ENCODE measurements around the gene AEBP2.

Gene AEBP2

GRCh38 chr12:19496219-19496878 is 57.1 kb downstream of the AEBP2 start:
- TF ChIP-seq, protein P1, sequence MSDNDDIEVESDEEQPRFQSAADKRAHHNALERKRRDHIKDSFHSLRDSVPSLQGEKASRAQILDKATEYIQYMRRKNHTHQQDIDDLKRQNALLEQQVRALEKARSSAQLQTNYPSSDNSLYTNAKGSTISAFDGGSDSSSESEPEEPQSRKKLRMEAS (IDR thresholded peaks at IDR 0.05): no peak
- TF ChIP-seq EGR1 (IDR thresholded peaks at IDR 0.05) (no peak), TCF12 (IDR thresholded peaks at IDR 0.05; ENCODE audit: low read depth) (no peak), CEBPB (IDR thresholded peaks at IDR 0.05) (no peak), EP300 (IDR thresholded peaks at IDR 0.05; ENCODE audit: borderline replicate concordance) (no peak), REST (IDR thresholded peaks at IDR 0.05; ENCODE audit: low read depth) (no peak), RAD21 (IDR thresholded peaks at IDR 0.05; ENCODE audit: low read depth) (no peak), ZBTB7A (IDR thresholded peaks at IDR 0.05; ENCODE audit: low read depth) (no peak), CREB1 (IDR thresholded peaks at IDR 0.05; ENCODE audit: low read depth) (no peak), YY1 (IDR thresholded peaks at IDR 0.05; ENCODE audit: low read depth) (no peak), NFIC (IDR thresholded peaks at IDR 0.05) (no peak), TEAD4 (IDR thresholded peaks at IDR 0.05) (no peak), TAF1 (IDR thresholded peaks at IDR 0.05; ENCODE audit: low read depth) (no peak)
- TF ChIP-seq, protein P2, sequence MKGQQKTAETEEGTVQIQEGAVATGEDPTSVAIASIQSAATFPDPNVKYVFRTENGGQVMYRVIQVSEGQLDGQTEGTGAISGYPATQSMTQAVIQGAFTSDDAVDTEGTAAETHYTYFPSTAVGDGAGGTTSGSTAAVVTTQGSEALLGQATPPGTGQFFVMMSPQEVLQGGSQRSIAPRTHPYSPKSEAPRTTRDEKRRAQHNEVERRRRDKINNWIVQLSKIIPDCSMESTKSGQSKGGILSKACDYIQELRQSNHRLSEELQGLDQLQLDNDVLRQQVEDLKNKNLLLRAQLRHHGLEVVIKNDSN (IDR thresholded peaks at IDR 0.05): no peak

DNA sequence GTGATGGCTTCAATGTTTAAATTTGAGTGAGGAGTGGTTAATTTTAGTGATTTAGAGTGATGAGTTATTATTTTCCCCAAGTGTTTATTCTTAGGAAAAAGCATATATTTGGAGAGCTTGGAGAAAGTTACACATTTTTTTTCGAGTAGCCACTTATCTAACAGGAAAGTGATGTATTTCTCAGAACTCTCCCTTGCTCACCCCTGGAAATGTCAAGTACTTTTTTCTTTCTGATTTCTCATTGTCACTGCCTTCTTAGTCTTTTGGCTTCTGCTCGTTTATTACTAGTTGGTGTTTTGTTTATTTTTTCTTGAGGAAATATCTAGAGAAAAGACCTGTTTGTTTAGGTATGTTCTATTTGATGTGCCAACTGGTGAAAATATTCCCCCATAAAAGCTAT is 58.8 kb downstream of the AEBP2 start:
- TF ChIP-seq TEAD4 (IDR thresholded peaks at IDR 0.05) (no peak), RAD21 (IDR thresholded peaks at IDR 0.05; ENCODE audit: low read depth) (no peak), CEBPB (IDR thresholded peaks at IDR 0.05) (no peak), TCF12 (IDR thresholded peaks at IDR 0.05; ENCODE audit: low read depth) (no peak), EP300 (IDR thresholded peaks at IDR 0.05; ENCODE audit: borderline replicate concordance) (no peak), REST (IDR thresholded peaks at IDR 0.05; ENCODE audit: low read depth) (no peak), NFIC (IDR thresholded peaks at IDR 0.05) (no peak), ZBTB7A (IDR thresholded peaks at IDR 0.05; ENCODE audit: low read depth) (no peak), EGR1 (IDR thresholded peaks at IDR 0.05) (no peak), YY1 (IDR thresholded peaks at IDR 0.05; ENCODE audit: low read depth) (no peak), CREB1 (IDR thresholded peaks at IDR 0.05; ENCODE audit: low read depth) (no peak), TAF1 (IDR thresholded peaks at IDR 0.05; ENCODE audit: low read depth) (no peak), FOXM1 (IDR thresholded peaks at IDR 0.05; ENCODE audit: borderline replicate concordance, low read depth) (no peak)
- TF ChIP-seq, protein P1 (IDR thresholded peaks at IDR 0.05): no peak
- TF ChIP-seq, protein P2 (IDR thresholded peaks at IDR 0.05): no peak

DNA sequence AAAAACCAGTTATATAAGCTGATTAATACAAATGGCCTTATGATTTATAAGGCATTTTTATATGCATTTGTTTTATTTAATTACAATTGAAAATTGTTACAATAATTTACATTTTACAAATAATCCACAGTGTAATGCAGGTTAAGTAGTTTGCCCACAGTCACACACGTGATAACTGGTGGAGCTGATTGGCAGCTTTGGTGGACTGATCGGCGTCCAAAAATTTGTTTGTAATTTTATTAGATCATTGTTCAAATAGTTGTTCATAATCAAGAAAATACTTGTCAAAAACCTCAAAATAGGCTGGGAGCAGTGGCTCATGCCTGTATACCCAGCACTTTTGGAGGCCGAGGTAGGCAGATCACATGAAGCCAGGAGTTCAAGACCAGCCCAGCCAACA is 59.7 kb downstream of the AEBP2 start:
- TF ChIP-seq, protein P1 (IDR thresholded peaks at IDR 0.05): no peak
- TF ChIP-seq REST (IDR thresholded peaks at IDR 0.05; ENCODE audit: low read depth): no peak
- no peak for TF ChIP-seq CREB1 (IDR thresholded peaks at IDR 0.05; ENCODE audit: low read depth)
- TF ChIP-seq RAD21 (IDR thresholded peaks at IDR 0.05; ENCODE audit: low read depth): no peak
- no peak for TF ChIP-seq FOXM1 (IDR thresholded peaks at IDR 0.05; ENCODE audit: borderline replicate concordance, low read depth)
- no peak for TF ChIP-seq TAF1 (IDR thresholded peaks at IDR 0.05; ENCODE audit: low read depth)

DNA sequence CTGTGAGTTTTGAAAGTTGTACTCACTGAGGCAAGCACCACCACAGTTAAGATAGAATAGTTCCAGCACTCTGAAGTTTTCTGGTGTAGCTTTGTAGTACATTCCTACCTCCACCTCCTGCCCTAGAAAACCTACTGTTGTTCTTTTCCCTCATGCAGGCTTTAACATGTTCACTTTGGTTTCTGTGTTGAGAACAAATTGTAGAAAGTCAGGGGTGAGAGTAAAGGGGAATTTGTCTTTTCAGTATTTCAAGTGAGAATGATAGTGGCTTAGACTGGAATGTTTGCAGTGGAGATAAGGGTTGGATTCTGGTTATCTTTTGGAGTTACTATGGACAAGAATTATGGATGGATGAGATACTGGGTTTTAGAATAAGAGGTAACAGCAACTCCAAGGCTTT is 67.2 kb downstream of the AEBP2 start:
- no peak for TF ChIP-seq YY1 (IDR thresholded peaks at IDR 0.05; ENCODE audit: low read depth)
- TF ChIP-seq CEBPB (IDR thresholded peaks at IDR 0.05): no peak
- TF ChIP-seq, protein P1 (IDR thresholded peaks at IDR 0.05): no peak
- TF ChIP-seq, protein P2 (IDR thresholded peaks at IDR 0.05): no peak
- TF ChIP-seq TCF12 (IDR thresholded peaks at IDR 0.05; ENCODE audit: low read depth): no peak
